ENCODE results near the gene RAB22A.

DNA sequence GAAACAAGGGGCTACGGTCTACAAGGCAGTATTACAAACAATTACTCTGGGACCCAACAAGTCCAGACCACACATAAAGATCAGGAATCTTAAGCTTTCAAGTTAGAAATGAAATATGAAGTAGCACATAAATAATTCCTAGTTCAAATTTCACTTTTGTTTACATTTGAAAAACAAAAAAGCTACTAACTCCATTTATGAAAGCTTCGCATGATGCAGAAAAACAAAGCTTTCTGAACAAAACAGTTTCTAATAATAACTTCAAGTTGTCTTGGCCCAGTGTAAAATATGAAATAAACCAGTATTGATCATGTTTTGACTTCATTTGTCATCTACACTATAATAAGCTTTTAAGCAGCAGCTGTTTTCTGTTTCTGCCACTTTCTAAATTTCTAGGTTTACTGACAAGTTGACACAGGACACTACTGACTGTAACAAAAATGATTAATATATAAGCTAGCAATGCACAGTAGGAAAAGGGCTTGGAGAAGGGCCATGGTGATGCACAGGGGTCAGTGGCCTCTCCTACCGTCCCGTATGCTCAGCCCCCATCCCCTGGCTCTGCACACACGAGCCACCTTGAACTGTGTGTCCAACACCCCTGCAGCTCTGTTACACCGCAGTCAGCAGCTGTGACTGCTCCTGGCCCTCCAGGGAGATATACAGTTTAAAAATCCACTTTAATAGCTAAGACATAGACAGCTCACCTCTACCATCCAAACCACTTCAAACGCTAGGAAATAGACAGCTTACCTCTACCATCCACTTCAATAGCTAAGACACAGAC, 13.3 kb upstream of the RAB22A start:
- TF ChIP-seq MAZ (IDR thresholded peaks at IDR 0.05; ENCODE audit: borderline replicate concordance, low read depth, low read length) (no peak), EP300 (IDR thresholded peaks at IDR 0.05) (no peak), POLR2A (IDR thresholded peaks at IDR 0.05; ENCODE audit: low read length) (no peak), HDAC2 (IDR thresholded peaks at IDR 0.05) (no peak), CHD2 (IDR thresholded peaks at IDR 0.05; ENCODE audit: low read length, partially characterized antibody) (no peak)
- TF ChIP-seq, protein P1, sequence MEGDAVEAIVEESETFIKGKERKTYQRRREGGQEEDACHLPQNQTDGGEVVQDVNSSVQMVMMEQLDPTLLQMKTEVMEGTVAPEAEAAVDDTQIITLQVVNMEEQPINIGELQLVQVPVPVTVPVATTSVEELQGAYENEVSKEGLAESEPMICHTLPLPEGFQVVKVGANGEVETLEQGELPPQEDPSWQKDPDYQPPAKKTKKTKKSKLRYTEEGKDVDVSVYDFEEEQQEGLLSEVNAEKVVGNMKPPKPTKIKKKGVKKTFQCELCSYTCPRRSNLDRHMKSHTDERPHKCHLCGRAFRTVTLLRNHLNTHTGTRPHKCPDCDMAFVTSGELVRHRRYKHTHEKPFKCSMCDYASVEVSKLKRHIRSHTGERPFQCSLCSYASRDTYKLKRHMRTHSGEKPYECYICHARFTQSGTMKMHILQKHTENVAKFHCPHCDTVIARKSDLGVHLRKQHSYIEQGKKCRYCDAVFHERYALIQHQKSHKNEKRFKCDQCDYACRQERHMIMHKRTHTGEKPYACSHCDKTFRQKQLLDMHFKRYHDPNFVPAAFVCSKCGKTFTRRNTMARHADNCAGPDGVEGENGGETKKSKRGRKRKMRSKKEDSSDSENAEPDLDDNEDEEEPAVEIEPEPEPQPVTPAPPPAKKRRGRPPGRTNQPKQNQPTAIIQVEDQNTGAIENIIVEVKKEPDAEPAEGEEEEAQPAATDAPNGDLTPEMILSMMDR (IDR thresholded peaks at IDR 0.05), result no peak
